GM21526 (cell line): ENCODE data around the gene LY86.
A peak's percentile ranks its signal among the peaks of the same experiment; 100 is the strongest.

ENCODE experiments used
- ATAC-seq: cut with Tn5 transposase; IDR thresholded peaks from one replicate; pipeline ENCODE4 v1.9.1; 2021; ENCODE audit warnings: moderate library complexity; ENCODE audit not compliant: unreplicated experiment, low FRiP score

The LY86 gene

GRCh38 chr6:6619021-6619794, 30.7 kb downstream of the LY86 start:
- no peak for ATAC-seq

- ATAC-seq = no peak
Observed at GRCh38 chr6:6620766-6621425, 32.4 kb downstream of the LY86 start.

DNA sequence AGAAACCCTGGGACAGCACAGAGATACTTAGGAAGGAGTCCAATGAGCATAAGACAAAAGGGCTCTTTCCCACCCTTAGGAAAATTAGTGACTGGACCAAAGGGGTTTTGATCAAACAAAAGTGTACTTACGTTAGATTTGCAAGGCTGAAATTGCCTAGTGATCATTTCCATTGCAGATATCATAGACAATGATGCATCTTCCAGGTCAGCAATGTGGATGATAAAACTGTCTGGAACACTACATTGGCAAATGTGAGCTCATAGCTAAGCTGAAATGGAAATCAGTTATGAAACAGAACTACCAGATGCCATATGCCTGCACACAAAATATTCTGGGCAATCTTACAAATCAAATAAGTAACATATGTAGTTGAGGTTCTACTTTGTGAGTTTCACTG, 34.0 kb downstream of the LY86 start:
- ATAC-seq = no peak

DNA sequence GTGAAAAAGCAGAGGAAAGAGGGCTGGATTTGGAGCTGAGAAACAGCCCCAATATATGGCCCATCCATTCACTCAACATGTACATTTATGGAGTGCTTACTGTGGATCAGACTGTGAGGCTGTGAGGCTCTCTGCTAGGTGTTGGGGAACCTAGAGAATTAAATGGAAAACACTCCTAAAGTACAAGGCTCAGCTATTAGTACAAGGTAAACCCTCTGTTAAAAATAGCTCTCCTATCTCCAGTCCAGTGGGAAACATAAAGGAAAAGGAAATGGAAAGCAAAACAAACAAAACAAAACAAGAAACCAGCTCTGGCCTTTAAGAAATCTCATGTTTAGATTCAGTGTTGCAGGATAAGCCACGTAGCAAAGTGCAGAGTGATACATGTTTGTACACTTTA, 35.0 kb downstream of the LY86 start:
- no peak for ATAC-seq

GRCh38 chr6:6624269-6624990, 35.9 kb downstream of the LY86 start:
- ATAC-seq = no peak

DNA sequence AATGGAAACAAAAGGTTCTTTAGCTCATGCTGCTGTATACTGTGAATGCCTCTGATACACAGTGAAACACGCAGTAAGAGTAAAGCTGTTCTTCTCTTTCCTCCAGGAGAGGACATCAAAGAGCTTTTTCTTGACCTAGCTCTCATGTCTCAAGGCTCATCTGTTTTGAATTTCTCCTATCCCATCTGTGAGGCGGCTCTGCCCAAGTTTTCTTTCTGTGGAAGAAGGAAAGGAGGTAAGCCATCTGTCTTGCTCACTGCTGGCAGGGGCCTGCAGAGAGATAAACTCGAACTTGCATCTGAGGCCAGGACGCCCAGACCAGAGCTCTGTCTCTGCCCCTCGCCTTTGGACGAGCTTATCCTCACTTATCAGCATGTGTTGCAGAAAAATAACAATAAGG, 37.7 kb downstream of the LY86 start:
- ATAC-seq = no peak

GRCh38 chr6:6629402-6629801, 40.9 kb downstream of the LY86 start:
- ATAC-seq = no peak

- no peak for ATAC-seq
Observed at GRCh38 chr6:6631053-6631452, 42.5 kb downstream of the LY86 start.

GRCh38 chr6:6631534-6632276, 43.2 kb downstream of the LY86 start:
- no peak for ATAC-seq

DNA sequence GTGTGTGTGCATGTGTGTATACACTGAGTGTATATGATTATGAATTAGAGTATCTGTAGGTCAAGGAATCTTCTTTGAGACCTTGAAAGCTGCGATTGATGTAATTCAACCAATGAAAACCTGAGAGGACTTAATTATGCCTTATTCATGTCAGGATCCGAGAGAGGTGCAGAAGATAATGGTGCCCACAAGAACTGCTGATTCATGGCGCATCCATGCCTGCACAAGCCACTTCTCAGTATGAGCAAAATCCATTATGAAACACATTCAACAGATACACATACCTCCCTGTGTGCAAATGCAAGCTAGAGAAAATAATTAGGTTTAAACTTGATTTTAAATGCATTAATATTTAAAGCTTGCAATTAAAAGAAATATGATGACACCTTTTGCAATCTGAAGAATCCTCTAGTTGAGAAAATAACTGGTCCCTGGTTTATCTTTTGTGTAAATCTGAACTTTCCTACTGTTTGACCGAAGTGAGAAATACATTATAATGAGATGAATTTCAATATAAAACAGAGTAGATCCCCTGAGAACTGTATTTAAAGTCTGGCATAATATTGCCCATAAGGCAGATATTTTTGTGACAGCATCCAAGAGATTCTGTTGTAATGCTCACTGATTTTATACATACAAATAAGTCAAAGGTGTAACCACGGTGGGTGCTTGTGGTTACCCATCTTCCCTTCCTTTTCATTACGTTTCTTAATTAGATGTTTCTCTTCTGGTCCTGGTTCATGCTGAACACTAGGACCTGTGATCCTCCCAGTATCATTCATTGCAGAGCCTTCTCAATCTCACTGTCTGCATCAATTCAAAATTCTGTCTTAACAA, 45.6 kb downstream of the LY86 start:
- no peak for ATAC-seq

DNA sequence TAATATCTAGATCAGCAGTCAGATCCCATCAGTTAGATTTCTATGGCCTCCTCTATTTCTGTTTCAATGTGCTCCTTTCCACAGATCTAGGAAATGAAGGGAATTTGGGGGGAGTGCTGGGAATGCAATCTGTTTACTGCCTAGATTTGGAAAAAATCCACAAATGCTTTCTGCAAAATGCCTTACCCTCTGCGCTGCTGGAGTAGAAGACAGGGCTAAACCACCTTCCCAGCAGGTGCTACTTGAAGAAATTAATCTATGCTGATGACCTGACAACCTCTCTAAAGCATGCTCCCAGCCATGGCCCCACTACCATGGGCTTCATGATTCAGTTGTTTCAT, 46.2 kb downstream of the LY86 start:
- ATAC-seq = no peak

- no peak for ATAC-seq
Observed at GRCh38 chr6:6635291-6635690, 46.8 kb downstream of the LY86 start.

GRCh38 chr6:6635869-6636268, 47.3 kb downstream of the LY86 start:
- peak; percentile 44 for ATAC-seq

- no peak for ATAC-seq
Observed at GRCh38 chr6:6639572-6639971, 51.1 kb downstream of the LY86 start.

DNA sequence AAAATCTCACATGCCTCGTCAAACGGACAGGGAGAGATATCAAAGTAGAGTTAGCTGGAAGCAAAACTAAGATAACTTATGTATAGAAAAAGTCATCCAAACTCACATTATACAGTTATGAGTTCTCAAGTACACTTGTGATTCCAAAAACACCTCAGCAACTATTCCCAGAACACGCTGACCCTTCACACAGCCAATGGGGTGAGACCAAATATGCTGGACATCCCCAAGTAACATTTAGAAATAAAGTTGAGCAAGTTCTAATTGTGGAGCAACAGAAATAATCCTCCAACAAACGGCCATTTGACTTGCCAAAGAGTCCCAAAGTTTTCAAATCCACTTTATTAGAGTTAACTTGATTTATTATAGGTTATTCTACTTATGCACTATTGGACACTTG, 52.4 kb downstream of the LY86 start:
- ATAC-seq = no peak

DNA sequence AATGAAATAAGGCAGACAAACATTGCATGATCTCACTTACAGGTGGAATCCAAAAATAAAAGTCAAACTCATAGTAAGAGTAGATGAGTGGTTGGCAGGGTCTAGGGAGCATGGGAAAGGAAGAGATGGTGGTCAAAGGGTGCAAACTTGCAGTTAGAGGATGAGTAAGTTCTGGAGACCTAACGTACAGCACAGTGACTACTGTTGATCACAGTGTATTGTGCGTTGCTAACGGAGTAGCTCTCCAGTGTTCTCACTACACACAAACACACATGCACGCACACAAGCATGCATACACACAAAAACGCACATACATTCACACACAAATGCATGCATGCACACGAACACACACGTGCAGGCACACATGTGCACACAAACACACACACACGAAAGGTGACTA, 54.9 kb downstream of the LY86 start:
- ATAC-seq = no peak

GRCh38 chr6:6645261-6645917, 56.9 kb downstream of the LY86 start:
- no peak for ATAC-seq

DNA sequence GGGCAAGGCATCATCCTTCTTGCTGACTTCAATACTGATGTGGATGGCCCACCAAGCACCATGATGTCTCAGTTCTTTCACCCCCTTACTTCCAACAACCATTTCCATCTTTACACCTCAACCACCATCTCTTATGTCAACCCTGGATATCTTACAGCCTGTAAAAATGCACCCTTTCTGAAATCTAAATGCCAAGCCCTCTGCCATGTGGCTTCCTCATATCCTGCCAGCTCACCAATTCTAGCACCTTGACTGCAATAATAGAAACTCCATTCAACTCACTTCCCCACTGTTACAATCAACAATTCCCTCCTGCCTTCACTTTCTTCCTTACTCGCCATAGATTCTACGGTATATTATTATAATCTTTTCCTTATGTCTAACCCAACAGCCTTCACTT, 57.9 kb downstream of the LY86 start:
- no peak for ATAC-seq

DNA sequence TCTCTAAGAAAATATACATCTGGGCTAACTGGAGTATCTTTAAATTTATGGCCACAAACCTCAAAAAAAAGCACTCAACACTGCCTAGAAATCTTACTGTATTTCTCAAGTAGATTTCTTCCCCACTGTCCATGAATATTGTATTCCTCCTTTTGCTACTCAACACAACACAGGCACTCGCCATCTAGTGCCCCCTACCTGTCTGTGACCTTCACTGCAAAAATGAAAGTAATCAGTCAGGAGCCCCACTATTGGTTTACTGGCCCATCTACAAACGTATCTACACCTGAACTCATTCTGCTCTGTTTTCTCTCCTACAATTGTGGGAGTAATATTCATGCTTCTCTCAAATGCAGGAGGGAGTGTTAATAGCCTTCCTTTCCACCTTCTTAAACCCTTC, 58.3 kb downstream of the LY86 start:
- no peak for ATAC-seq
